Vagina (tissue), 2 donors: ENCODE data around the gene CTNND2. TPM values are rescaled to one million over a fixed set of nuclear protein-coding genes. Genes with fewer than 3 reads are reported as not detected.

ENCODE experiments used
- DNase-seq, 2 donors: peaks; one replicate each; pipeline ENCODE4 v3.0.0-alpha.2; 2017; ENCODE audit errors: extremely low spot score in 2 of 2
- H3K27ac ChIP-seq: fragments of 200-600 bp; sonication (generic); one replicate; pipeline ENCODE4 v1.5.1; 2019
- H3K27me3 ChIP-seq: fragments of 200-600 bp; sonication (generic); one replicate; pipeline ENCODE4 v1.5.1; 2019
- H3K36me3 ChIP-seq, 2 donors: fragments of 200-600 bp; sonication (generic); one replicate each; pipeline ENCODE4 v1.5.1; 2017 to 2019
- H3K4me1 ChIP-seq: fragments of 200-600 bp; sonication (generic); one replicate; pipeline ENCODE4 v1.5.1; 2019
- H3K4me3 ChIP-seq, 2 donors: fragments of 200-600 bp; sonication (generic); 1 replicate in 1 of 2; 2 replicates in 1 of 2; pipeline ENCODE4 v1.5.1; 2016 to 2019
- H3K9me3 ChIP-seq: fragments of 200-600 bp; sonication (generic); one replicate; pipeline ENCODE4 v1.5.1; 2019
- POLR2A ChIP-seq, 2 donors: fragments of 450-650 bp; IDR thresholded peaks; one replicate each; pipeline ENCODE4 v1.6.1; 2017; ENCODE audit warnings: antibody characterized with exemption in 2 of 2, mild to moderate bottlenecking in 2 of 2, moderate library complexity in 2 of 2
- POLR2AphosphoS5 ChIP-seq, 2 donors: sonication (generic); formaldehyde crosslinking; IDR thresholded peaks; one replicate each; pipeline ENCODE4 v1.9.0; 2017; ENCODE audit warnings: antibody characterized with exemption in 2 of 2, mild to moderate bottlenecking in 2 of 2, low read depth in 1 of 2; ENCODE audit not compliant: insufficient read depth in 1 of 2
- intact Hi-C: fragments of 100-400 bp; cut with DNase I; formaldehyde crosslinking; loops from one replicate; pipeline ENCODE4 v1.15.1; 2023
- total RNA-seq: library from RNA; depleted of rRNA; stranded (reverse); fragments of >200 nt; gene quantifications from one replicate; pipeline ENCODE4 v1.2.3, GENCODE V29; 2016
- TF ChIP-seq, protein P1 (sequence below), 3 experiments: fragments of 450-650 bp in 2 of 3; fragments of 200-600 bp in 1 of 3; sonication (generic) in 1 of 3; IDR thresholded peaks; one replicate each; pipeline ENCODE4 v1.5.1; 2017 to 2019; ENCODE audit warnings: antibody characterized with exemption in 3 of 3, mild to moderate bottlenecking in 2 of 3, moderate library complexity in 2 of 3

CTNND2 gene
- total RNA-seq, 1 donor from 2014 or later, result 1.7 TPM

DNA sequence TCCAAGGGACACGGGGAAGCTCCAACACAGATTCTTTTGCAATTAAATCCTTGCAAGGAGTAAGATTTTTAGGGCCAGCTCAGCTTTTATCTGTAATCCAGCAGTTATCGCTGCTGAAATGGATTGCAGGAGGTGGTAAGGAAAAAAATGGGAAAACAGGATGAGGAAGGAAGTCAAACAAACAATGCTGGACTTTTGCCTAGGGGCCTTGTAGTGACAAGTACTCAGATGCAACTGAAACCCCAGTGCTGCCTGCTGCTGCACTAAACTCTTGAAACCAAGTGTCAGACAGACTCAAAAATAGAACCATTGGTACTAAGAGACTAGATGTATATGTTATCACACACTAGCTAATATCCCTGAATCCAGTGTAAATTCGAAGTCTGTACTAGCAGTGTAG is 309.2 kb downstream of the CTNND2 start:
- Histone ChIP-seq H3K9me3 (no peaks in the 10 kb centered on the region), H3K27ac (no peak overlapping the region), H3K4me1 (no peaks in the 10 kb centered on the region), H3K36me3 (no peaks in the 10 kb centered on the region), H3K27me3 (no peaks in the 10 kb centered on the region), H3K4me3 (no peak overlapping the region)
- no peak for DNase-seq
- intact Hi-C loops, result no loop called here
- TF ChIP-seq, protein P1, sequence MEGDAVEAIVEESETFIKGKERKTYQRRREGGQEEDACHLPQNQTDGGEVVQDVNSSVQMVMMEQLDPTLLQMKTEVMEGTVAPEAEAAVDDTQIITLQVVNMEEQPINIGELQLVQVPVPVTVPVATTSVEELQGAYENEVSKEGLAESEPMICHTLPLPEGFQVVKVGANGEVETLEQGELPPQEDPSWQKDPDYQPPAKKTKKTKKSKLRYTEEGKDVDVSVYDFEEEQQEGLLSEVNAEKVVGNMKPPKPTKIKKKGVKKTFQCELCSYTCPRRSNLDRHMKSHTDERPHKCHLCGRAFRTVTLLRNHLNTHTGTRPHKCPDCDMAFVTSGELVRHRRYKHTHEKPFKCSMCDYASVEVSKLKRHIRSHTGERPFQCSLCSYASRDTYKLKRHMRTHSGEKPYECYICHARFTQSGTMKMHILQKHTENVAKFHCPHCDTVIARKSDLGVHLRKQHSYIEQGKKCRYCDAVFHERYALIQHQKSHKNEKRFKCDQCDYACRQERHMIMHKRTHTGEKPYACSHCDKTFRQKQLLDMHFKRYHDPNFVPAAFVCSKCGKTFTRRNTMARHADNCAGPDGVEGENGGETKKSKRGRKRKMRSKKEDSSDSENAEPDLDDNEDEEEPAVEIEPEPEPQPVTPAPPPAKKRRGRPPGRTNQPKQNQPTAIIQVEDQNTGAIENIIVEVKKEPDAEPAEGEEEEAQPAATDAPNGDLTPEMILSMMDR (IDR thresholded peaks at IDR 0.05), result no peak

DNA sequence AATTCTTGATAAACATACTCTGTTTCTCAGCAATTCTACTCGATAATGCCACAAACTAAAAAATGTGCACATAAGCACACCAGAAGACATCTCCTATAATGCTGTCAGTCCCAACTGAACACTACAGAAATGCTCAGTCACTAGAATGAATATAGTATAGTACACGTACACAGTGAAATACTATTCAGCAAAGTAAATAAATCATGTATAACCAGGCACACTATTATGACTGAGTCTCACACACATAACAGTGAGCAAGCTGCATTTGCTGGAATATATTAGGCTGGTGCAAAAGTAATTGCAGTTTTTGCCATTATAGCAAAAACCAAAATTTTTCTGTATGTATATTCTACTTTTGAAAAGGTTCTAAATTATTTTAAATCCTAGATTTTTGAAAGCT is 310.2 kb downstream of the CTNND2 start:
- Histone ChIP-seq H3K36me3 (no peaks in the 10 kb centered on the region), H3K4me1 (no peaks in the 10 kb centered on the region), H3K9me3 (no peaks in the 10 kb centered on the region), H3K4me3 (no peak overlapping the region), H3K27ac (no peak overlapping the region), H3K27me3 (no peaks in the 10 kb centered on the region)
- intact Hi-C loops, result no loop called here
- DNase-seq, result no peak
- TF ChIP-seq POLR2AphosphoS5 (IDR thresholded peaks at IDR 0.05; ENCODE audit: insufficient read depth in 1 of 2, low read depth in 1 of 2), result no peak
- TF ChIP-seq, protein P1 (IDR thresholded peaks at IDR 0.05), result no peak
- no peak for TF ChIP-seq POLR2A (IDR thresholded peaks at IDR 0.05)

DNA sequence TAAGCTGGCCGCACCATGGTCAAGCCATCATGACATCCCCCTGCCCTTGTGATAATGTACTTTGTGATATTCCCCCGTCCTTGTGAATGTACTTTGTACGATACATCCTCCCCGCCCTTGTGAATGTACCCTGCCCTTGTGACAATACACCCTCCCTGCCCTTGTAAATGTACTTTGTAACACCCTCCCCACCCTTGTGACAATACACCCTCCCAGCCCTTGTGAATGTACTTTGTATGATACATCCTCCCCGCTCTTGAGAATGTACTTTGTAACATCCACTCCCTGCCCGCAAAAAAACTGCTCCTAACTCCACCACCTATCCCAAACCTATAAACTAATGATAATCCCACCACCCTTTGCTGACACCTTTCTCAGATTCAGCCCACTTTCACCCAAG is 313.8 kb downstream of the CTNND2 start:
- no peak for DNase-seq
- Histone ChIP-seq H3K4me1 (no peaks in the 10 kb centered on the region), H3K27ac (no peak overlapping the region), H3K9me3 (no peaks in the 10 kb centered on the region), H3K4me3 (no peak overlapping the region), H3K36me3 (no peaks in the 10 kb centered on the region), H3K27me3 (no peaks in the 10 kb centered on the region)
- TF ChIP-seq, protein P1 (IDR thresholded peaks at IDR 0.05), result no peak
- TF ChIP-seq POLR2AphosphoS5 (IDR thresholded peaks at IDR 0.05; ENCODE audit: insufficient read depth in 1 of 2, low read depth in 1 of 2) (no peak), POLR2A (IDR thresholded peaks at IDR 0.05) (no peak)
- intact Hi-C loops, result no loop called here

DNA sequence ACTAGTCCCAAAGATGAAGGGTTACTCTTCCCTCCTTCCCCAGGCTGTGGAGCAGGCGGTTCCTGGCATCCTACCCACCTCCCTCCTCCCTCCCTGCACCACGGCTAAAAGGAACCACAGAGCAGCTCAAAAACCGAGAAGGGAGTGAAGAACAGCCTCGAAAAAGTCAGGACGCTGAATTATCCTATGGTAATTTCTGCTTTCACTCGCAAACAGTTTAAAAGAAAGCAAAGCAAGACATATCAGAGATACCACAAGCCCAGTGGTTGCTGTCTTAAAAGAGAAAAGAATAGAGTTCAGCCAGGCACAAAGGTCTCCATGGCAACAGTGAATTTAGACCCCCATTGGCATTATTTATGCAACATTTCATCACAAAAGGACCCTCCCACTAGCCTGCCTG is 315.4 kb downstream of the CTNND2 start:
- Histone ChIP-seq H3K36me3 (no peaks in the 10 kb centered on the region), H3K9me3 (no peaks in the 10 kb centered on the region), H3K4me3 (no peak overlapping the region), H3K27me3 (no peaks in the 10 kb centered on the region), H3K27ac (no peak overlapping the region), H3K4me1 (no peaks in the 10 kb centered on the region)
- intact Hi-C loops, result no loop called here
- DNase-seq, result no peak
- TF ChIP-seq POLR2A (IDR thresholded peaks at IDR 0.05) (no peak), POLR2AphosphoS5 (IDR thresholded peaks at IDR 0.05; ENCODE audit: insufficient read depth in 1 of 2, low read depth in 1 of 2) (no peak)
- TF ChIP-seq, protein P1 (IDR thresholded peaks at IDR 0.05), result no peak

DNA sequence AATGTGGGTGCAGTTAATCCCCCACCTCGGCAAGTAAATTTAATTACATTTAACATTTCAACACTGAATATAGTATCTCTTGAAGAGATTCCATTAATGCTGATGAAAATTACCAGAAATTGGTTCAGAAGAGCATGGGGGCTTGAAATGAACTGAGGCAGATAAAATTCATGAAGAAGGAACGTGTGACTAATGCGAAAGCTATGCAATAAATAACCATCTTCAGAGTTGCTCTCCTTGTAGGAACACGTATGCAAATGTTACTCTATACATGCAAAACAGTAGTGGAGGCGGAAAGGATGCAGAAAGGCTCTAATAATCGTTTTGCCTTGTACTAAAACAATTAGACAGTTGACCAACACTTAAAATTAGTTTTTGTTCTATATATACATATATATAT is 320.2 kb downstream of the CTNND2 start:
- H3K4me3 ChIP-seq, result no peak overlapping the region
- H3K27ac ChIP-seq, result no peak overlapping the region
- no peak for DNase-seq
- H3K36me3 ChIP-seq, result no peaks in the 10 kb centered on the region
- no peaks in the 10 kb centered on the region for H3K4me1 ChIP-seq
- no peaks in the 10 kb centered on the region for H3K9me3 ChIP-seq
- TF ChIP-seq, protein P1 (IDR thresholded peaks at IDR 0.05), result no peak
- TF ChIP-seq POLR2AphosphoS5 (IDR thresholded peaks at IDR 0.05; ENCODE audit: insufficient read depth in 1 of 2, low read depth in 1 of 2) (no peak), POLR2A (IDR thresholded peaks at IDR 0.05) (no peak)
- intact Hi-C loops, result no loop called here
- no peaks in the 10 kb centered on the region for H3K27me3 ChIP-seq
